ENCODE measurements around the gene CCDC40.
A peak's percentile ranks its signal among the peaks of the same experiment; 100 is the strongest.

CCDC40 gene

DNA sequence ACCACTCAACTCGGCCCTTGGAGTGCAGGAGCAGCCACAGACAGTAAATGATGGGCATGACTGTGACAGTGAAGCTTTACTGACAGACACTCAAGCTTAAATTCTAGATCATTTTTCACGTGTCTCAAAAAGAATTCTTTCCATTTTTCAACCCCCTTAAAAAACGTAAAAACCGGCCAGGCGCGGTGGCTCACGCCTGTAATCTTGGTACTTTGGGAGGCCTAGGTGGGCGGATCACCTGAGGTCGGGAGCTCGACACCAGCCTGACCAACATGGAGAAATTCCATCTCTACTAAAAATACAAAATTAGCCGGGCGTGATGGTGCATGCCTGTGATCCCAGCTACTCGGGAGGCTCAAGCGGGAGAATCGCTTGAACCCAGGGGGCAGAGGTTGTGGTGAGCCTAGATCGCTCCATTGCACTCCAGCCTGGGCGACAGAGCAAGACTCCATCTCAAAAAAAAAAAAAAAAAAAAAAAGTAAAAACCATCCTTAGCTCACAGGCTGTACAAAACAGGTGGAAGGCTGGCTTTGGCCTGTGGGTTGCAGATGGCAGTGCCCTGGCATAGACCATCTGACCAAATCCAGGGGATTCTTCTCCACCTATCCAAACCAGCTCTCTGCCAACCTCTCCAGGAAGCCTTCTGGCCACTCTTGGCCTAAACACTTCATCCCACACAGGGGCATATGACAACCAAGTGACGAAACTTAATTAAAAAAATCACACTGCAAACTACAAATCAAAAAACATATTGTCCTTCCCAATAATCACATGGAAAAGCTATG is 19.0 kb upstream of the CCDC40 start:
- DNase-seq (ENCODE audit: low read depth in 2 of 2, low spot score in 1 of 2): no peak

GRCh38 chr17:80018917-80019651 is 17.4 kb upstream of the CCDC40 start:
- no peak for DNase-seq (ENCODE audit: low read depth in 2 of 2, low spot score in 1 of 2)

GRCh38 chr17:80021600-80021999 is 14.8 kb upstream of the CCDC40 start:
- DNase-seq (ENCODE audit: low read depth in 2 of 2, low spot score in 1 of 2): no peak

- DNase-seq (ENCODE audit: low read depth in 2 of 2, low spot score in 1 of 2): no peak
Observed at GRCh38 chr17:80023481-80024205, 12.8 kb upstream of the CCDC40 start.

DNA sequence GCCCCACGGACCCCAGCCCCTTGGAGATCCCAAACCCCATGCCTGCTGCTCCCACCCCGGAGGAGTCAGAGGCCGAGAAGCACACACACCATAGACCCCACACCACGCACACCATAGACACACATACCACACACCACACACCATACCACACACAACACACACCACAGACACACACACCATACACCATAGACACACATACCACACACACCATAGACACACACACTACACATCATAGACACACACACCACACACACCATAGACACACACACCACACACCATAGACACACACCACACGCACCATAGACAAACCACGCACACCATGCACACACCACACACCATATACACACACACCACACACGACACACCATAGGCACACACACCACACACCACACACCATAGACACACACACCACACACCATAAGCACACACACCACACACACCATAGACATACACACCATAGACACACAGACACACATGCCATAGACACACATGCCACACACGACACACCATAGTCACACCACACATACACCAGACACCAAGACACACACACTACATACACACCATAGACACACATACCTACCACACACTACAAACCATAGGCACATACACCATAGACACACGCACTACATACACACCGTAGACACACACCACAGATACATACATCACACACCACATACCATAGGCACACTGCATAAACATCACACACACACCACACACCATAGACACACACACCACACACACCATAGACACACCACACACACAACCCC is 12.1 kb upstream of the CCDC40 start:
- no peak for DNase-seq (ENCODE audit: low read depth in 2 of 2, low spot score in 1 of 2)

DNA sequence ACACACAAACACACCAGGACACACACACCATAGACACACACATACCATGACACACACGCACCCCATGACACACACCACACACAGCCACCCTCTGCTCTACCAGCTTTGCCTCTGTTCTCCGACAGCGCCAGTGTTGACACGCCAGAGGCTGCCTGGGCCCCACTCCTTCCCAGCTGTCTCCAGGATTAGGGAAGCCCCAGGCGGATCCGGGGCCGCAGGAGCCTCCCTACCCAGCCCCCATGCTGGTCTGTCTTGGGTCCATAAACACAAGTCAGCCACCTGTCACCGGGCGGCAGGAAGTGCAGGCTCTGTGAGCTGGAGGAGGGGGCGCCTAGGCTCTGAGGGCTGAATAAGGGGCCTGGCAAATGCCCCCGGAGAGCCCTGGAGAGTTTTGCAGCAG is 11.3 kb upstream of the CCDC40 start:
- no peak for DNase-seq (ENCODE audit: low read depth in 2 of 2, low spot score in 1 of 2)

GRCh38 chr17:80025796-80026195 is 10.6 kb upstream of the CCDC40 start:
- no peak for DNase-seq (ENCODE audit: low read depth in 2 of 2, low spot score in 1 of 2)

GRCh38 chr17:80026359-80027042 is 9.9 kb upstream of the CCDC40 start:
- DNase-seq (ENCODE audit: low read depth in 2 of 2, low spot score in 1 of 2): no peak

DNA sequence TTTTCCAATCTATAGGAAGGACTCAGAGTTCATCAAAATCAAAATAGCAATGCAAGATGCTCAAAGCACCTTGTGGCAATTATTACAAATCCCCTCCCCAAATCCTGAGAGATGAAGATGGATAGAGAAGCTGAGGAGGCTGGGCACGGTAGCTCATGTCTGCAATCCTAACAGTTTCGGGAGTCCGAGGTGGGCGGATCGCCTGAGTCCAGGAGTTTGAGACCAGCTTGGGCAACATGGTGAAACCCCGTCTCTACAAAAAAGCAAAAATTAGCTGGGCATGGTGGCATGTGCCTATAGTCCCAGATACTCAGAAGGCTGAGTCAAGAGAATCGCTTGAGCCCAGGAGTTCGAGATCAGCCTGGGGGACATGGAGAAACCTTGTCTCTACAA is 9.4 kb upstream of the CCDC40 start:
- DNase-seq (ENCODE audit: low read depth in 2 of 2, low spot score in 1 of 2): no peak

- no peak for DNase-seq (ENCODE audit: low read depth in 2 of 2, low spot score in 1 of 2)
Observed at GRCh38 chr17:80028030-80028429, 8.4 kb upstream of the CCDC40 start.

DNA sequence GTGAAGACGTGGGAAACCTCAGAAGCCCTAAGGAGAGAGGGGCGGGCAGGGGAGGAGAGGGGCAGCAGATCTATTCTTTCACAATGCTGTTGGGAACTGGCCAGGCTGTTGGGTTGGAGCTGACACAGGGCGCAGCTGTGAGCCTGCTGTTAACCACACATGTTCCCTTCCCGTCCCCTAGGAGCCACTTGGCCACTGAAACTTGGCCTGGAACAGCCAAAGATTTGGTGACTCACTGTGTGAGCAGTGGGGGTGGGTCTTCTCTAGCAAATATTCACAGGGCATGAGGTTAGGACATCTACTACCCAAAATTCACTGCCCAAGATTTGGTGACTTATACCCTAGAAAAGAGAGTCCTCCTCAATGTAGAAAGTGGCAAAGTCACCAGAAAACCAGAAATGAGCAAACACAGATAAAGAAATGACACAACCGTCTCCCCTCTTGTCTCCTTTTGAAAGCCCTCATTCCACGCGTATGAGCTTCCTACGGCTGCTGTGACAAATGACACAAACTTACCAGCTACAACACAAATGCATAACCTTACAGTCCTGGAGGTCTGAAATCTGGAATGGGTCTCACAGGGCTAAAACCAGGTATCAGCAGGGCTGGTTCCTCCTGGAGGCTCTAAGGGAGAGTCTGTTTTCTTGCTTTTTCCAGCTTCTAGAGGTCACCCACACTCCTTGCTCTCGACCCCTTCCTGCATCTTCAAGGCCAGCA is 7.0 kb upstream of the CCDC40 start:
- DNase-seq (ENCODE audit: low read depth in 2 of 2, low spot score in 1 of 2): no peak

DNA sequence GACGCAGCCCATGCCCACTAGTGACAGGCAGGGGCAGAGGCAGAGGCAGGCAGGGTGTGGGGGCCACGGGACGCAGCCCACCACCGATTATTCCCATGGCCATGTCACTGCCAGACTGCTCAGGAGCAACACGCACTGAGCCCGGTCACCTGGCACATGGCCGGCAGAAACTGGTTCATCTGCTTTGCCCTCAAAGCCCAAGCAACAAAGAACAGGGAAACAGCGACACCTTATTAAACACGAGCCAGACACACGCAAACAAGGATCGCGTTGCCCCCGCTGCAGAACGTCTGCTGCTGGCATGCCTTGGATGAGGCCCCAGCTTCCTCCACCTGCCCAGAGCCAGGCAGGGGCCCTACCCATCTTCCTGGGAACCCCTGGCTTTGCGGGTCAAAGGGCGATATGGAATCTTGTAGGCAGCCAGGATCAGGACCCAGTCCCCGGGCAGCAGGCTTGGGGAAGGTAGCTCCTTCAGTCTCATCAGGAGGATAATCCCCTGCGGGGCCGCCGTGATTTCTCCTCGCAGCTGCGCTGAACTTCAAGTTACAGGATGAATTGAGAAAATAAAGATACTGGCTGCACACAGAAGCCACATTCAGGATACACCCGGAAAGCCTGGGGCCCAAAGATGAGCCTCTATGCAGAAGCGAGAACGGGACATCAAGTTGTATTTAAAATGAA is 5.6 kb upstream of the CCDC40 start:
- DNase-seq (ENCODE audit: low read depth in 2 of 2, low spot score in 1 of 2): no peak

- no peak for DNase-seq (ENCODE audit: low read depth in 2 of 2, low spot score in 1 of 2)
Observed at GRCh38 chr17:80031691-80032430, 4.6 kb upstream of the CCDC40 start.

DNA sequence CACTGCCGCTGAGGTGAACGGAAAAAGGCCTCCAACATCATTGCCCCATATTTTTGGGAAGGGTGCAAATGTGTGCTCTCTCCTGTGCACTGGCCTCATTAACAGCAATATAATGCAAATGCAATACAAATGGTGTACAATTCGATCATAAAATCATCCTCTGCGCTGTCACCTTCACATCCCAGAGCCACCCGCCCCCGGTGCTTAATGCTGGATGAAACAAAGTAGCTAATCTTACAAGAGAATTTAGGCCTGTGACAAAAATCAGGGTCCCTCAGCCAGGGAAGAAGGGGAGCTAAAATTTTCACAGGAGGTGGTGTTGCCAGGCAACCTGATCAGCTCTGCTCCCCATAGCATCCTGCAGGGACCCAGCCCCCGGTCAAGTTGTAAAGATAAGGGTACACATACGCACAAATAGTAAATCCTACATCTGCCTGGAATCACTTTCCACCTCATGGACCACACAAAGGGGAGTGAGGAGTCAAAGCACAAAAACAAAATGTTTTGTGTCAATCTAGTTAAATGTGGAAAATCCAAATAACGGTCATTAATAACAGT is 3.7 kb upstream of the CCDC40 start:
- no peak for DNase-seq (ENCODE audit: low read depth in 2 of 2, low spot score in 1 of 2)

DNA sequence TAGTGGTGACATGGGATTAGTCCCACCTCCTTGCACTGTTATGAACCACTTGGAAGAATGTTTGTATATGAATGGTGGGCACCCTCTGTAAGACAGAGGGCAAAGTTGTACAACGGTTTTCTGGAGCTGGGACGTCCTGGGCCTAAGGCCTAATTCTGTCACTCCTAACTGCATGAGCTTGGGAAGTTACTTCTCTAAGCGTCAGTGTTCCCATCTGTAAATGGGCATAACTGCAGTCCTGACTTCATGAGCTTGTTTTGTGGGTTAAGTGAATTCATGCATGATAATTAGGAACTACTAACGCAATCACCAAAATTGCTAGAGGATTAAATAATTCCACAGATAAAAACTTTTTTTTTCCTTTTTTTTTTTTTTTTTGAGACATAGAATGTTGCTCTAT is 2.6 kb upstream of the CCDC40 start:
- DNase-seq (ENCODE audit: low read depth in 2 of 2, low spot score in 1 of 2): no peak

- peak in 1 of 2 donors; percentile 8 for DNase-seq (ENCODE audit: low read depth in 2 of 2, low spot score in 1 of 2)
Observed at GRCh38 chr17:80034791-80035686, 1.4 kb upstream of the CCDC40 start.

GRCh38 chr17:80035687-80035936 is 830 bp upstream of the CCDC40 start, which contains the start of gene TBC1D16:
Gene TBC1D16 (minus strand): TSS chr17:80035872. CDS start chr17:80013547, 22,325 bp downstream.
- DNase-seq (ENCODE audit: low read depth in 2 of 2, low spot score in 1 of 2): no peak
